Measurements from ENCODE around the gene NDUFA12.

- no peak for TF ChIP-seq CTCF (IDR thresholded peaks at IDR 0.05; ENCODE audit: poor library complexity)
- no peak for TF ChIP-seq EZH2 (IDR thresholded peaks at IDR 0.05; ENCODE audit: borderline replicate concordance)
- no peak for TF ChIP-seq EZH2phosphoT487 (IDR thresholded peaks at IDR 0.05; ENCODE audit: low read depth, severe bottlenecking, unreplicated experiment)
These were observed 13.3 kb downstream of the NDUFA12 start for GRCh38 chr12:94990222-94990621.
